K562 (cell line): ENCODE data around the gene EML6. TPM values are rescaled to one million over a fixed set of nuclear protein-coding genes. Genes with fewer than 3 reads are reported as not detected.

Source experiments
- CHAMP1 ChIP-seq: fragments of 450-650 bp; IDR thresholded peaks from 2 replicates; pipeline ENCODE4 v1.6.1; 2016; ENCODE audit warnings: mild to moderate bottlenecking
- HCFC1 ChIP-seq: IDR thresholded peaks from 2 replicates; pipeline ENCODE4 v1.6.1; 2012; ENCODE audit warnings: low read depth, low read length, improper control_type of control experiment
- HDAC1 ChIP-seq, 2 experiments: fragments of 450-650 bp; IDR thresholded peaks; 2 replicates each; pipeline ENCODE4 v1.6.1; 2016 to 2017; ENCODE audit warnings: inconsistent platforms in 1 of 2, mild to moderate bottlenecking in 1 of 2, moderate library complexity in 1 of 2
- HNRNPH1 ChIP-seq: fragments of 200-400 bp; formaldehyde crosslinking; optimal IDR thresholded peaks from 2 replicates; pipeline ENCODE3; 2017; ENCODE audit warnings: low read depth, mild to moderate bottlenecking, low read length, moderate library complexity
- KDM2B ChIP-seq: fragments of 250-450 bp; sonication (Bioruptor Pico); IDR thresholded peaks from 2 replicates; pipeline ENCODE4 v1.8.0; 2021; ENCODE audit warnings: mild to moderate bottlenecking, moderate library complexity
- PCBP2 ChIP-seq: fragments of 200-400 bp; formaldehyde crosslinking; IDR thresholded peaks from 2 replicates; pipeline ENCODE4 v1.6.1; 2018; ENCODE audit warnings: low read length, low read depth, mild to moderate bottlenecking, moderate library complexity; ENCODE audit not compliant: poor library complexity, severe bottlenecking
- RBM22 ChIP-seq: fragments of 200-400 bp; formaldehyde crosslinking; IDR thresholded peaks from 2 replicates; pipeline ENCODE4 v1.6.1; 2018; ENCODE audit warnings: low read length, low read depth; ENCODE audit not compliant: poor library complexity, severe bottlenecking
- ZNF311 ChIP-seq: fragments of 250-450 bp; sonication (Bioruptor Pico); IDR thresholded peaks from 2 replicates; pipeline ENCODE4 v1.4.0; 2020; ENCODE audit warnings: mild to moderate bottlenecking, moderate library complexity
- polyA plus RNA-seq, 8 experiments: library from polyadenylated mRNA; depleted of rRNA in 4 of 8; stranded (reverse) in 5 of 8; unstranded in 3 of 8; fragments of >200 nt; fragmentation: Nextera tagmentation in 2 of 8; fragmentation: Illumina TruSeq in 1 of 8; extraction: Ambion mirVana in 2 of 8; extraction: Trizol in 1 of 8; gene quantifications; 2 replicates each; pipeline versions ENCODE4 v1.2.1 to v1.2.3, GENCODE V29; 2011 to 2014; ENCODE audit warnings: inconsistent platforms in 1 of 8, missing spikeins in 1 of 8
- total RNA-seq, 7 experiments: library from RNA; depleted of rRNA in 6 of 7; stranded (reverse); fragments of >200 nt in 6 of 7; fragmentation: Illumina TruSeq in 2 of 7; extraction: Trizol in 2 of 7; gene quantifications; 2 replicates each; pipeline versions ENCODE4 v1.2.1 to v1.2.3, GENCODE V29; 2011 to 2021; ENCODE audit warnings: low replicate concordance in 1 of 7
- TF ChIP-seq, protein P1 (sequence below): fragments of 450-650 bp; IDR thresholded peaks from 2 replicates; pipeline ENCODE4 v1.6.1; 2018; ENCODE audit not compliant: partially characterized antibody
- TF ChIP-seq, protein P2 (sequence below): sonication (generic); formaldehyde crosslinking; IDR thresholded peaks from 2 replicates; pipeline ENCODE4 v1.8.1; 2023; ENCODE audit warnings: mild to moderate bottlenecking, missing genetic modification reagents
- TF ChIP-seq, protein P3 (sequence below): conservative IDR thresholded peaks from 2 replicates; pipeline ENCODE4 v1.6.1; 2011; ENCODE audit warnings: low read depth, mild to moderate bottlenecking, low read length; ENCODE audit not compliant: control insufficient read depth
- TF ChIP-seq, protein P4 (sequence below): fragments of 450-650 bp; formaldehyde crosslinking; IDR thresholded peaks from 2 replicates; pipeline ENCODE4 v1.4.0; 2020; ENCODE audit warnings: mild to moderate bottlenecking, moderate library complexity

Gene EML6
- total and polyA plus RNA-seq, 9 of the 15 experiments (the other 6 are each of a cell fraction or from before 2014, with no cell fraction given): 0.07 to 0.56 (median 0.25) TPM

DNA sequence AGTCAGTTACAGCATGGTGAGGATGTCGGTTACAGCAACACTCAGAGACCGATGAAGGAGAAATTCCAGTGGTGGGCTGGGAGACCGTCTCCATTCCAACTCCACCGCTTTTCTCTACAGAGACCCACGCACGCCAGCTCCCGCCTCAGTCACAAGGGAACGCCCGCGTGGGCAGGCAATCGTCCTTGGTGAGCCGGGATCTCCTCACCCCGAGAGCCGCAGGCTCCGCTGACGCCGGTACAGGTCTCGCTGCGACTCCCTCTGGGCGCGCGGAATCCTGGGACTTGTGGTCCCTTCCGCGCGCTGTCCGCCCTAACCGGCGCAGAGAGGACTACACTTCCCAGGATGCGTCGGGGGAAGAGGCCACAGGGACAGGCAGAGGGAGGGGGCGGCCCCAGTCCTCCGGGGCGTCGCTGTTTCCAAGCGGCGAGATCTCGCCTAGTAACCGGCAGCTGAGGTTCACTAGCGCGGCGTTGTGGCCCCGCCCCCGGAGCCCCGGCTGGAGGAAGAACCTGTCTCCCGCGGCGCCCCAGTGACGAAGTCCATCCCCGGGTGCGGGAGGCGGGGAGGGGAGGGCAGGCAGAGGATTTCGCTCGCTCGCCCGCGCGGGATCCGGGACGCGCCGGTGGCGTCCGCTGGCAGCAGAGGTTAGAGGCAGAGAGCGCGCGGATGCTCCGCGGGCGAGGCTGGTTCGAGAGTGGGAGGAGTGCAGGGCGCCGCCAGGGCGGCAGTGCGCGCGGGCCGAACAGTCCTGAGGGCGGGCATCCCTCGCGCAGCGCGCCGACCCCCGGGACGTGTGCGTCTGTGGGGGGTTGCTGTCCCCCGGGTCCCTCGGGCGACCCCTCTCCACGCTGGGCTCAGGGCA lies at the start of gene EML6 (continued):
- TF ChIP-seq, protein P1, sequence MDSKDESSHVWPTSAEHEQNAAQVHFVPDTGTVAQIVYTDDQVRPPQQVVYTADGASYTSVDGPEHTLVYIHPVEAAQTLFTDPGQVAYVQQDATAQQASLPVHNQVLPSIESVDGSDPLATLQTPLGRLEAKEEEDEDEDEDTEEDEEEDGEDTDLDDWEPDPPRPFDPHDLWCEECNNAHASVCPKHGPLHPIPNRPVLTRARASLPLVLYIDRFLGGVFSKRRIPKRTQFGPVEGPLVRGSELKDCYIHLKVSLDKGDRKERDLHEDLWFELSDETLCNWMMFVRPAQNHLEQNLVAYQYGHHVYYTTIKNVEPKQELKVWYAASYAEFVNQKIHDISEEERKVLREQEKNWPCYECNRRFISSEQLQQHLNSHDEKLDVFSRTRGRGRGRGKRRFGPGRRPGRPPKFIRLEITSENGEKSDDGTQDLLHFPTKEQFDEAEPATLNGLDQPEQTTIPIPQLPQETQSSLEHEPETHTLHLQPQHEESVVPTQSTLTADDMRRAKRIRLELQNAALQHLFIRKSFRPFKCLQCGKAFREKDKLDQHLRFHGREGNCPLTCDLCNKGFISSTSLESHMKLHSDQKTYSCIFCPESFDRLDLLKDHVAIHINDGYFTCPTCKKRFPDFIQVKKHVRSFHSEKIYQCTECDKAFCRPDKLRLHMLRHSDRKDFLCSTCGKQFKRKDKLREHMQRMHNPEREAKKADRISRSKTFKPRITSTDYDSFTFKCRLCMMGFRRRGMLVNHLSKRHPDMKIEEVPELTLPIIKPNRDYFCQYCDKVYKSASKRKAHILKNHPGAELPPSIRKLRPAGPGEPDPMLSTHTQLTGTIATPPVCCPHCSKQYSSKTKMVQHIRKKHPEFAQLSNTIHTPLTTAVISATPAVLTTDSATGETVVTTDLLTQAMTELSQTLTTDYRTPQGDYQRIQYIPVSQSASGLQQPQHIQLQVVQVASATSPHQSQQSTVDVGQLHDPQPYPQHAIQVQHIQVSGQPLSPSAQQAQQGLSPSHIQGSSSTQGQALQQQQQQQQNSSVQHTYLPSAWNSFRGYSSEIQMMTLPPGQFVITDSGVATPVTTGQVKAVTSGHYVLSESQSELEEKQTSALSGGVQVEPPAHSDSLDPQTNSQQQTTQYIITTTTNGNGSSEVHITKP: peak; percentile 80
- no peak for TF ChIP-seq PCBP2
- TF ChIP-seq, protein P2, sequence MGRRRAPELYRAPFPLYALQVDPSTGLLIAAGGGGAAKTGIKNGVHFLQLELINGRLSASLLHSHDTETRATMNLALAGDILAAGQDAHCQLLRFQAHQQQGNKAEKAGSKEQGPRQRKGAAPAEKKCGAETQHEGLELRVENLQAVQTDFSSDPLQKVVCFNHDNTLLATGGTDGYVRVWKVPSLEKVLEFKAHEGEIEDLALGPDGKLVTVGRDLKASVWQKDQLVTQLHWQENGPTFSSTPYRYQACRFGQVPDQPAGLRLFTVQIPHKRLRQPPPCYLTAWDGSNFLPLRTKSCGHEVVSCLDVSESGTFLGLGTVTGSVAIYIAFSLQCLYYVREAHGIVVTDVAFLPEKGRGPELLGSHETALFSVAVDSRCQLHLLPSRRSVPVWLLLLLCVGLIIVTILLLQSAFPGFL: no peak
- peak; percentile 73 for TF ChIP-seq KDM2B (CRISPR knock-in tag)
- peak; percentile 49 for TF ChIP-seq RBM22
- no peak for TF ChIP-seq ZNF311 (CRISPR knock-in tag)
- peak; percentile 98 for TF ChIP-seq HCFC1
- peak in 1 of 2 experiments; percentile 52; a peak in 1 of 4 replicates for TF ChIP-seq HDAC1 (IDR thresholded peaks at IDR 0.05)
- TF ChIP-seq, protein P3, sequence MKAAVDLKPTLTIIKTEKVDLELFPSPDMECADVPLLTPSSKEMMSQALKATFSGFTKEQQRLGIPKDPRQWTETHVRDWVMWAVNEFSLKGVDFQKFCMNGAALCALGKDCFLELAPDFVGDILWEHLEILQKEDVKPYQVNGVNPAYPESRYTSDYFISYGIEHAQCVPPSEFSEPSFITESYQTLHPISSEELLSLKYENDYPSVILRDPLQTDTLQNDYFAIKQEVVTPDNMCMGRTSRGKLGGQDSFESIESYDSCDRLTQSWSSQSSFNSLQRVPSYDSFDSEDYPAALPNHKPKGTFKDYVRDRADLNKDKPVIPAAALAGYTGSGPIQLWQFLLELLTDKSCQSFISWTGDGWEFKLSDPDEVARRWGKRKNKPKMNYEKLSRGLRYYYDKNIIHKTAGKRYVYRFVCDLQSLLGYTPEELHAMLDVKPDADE: peak; percentile 98
- no peak for TF ChIP-seq CHAMP1
- TF ChIP-seq HNRNPH1: no peak
- TF ChIP-seq, protein P4, sequence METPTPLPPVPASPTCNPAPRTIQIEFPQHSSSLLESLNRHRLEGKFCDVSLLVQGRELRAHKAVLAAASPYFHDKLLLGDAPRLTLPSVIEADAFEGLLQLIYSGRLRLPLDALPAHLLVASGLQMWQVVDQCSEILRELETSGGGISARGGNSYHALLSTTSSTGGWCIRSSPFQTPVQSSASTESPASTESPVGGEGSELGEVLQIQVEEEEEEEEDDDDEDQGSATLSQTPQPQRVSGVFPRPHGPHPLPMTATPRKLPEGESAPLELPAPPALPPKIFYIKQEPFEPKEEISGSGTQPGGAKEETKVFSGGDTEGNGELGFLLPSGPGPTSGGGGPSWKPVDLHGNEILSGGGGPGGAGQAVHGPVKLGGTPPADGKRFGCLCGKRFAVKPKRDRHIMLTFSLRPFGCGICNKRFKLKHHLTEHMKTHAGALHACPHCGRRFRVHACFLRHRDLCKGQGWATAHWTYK: no peak
